GM18505 (cell line): ENCODE data around the gene ATP8A2.

Experiments used
- ATAC-seq: cut with Tn5 transposase; IDR thresholded peaks from one replicate; pipeline ENCODE4 v1.9.1; 2021; ENCODE audit not compliant: unreplicated experiment
- POLR2A ChIP-seq: IDR thresholded peaks from 4 replicates; pipeline ENCODE4 v1.6.1; 2011; ENCODE audit warnings: borderline replicate concordance; ENCODE audit not compliant: insufficient read depth, insufficient read length; ENCODE audit errors: extremely low read depth

ATP8A2 gene

DNA sequence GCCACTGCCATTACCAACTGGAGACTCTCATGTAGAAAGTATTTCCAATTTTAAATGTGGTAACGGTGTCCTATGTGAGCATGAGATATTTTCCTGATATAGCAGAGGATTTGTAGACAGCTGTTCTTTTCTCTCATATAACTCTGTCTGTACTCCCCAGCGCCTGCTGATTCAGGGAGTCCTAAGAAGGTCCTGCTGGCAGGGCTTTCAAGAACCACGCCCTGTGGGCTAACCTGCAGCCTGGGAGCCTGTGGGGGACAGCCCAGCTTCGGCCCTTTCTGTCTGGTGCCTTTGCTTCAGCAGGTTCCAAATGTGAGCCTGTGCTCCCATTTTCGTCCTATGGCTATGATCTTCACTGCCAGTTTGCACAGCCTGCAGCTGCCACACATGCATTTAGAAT, 316.8 kb downstream of the ATP8A2 start:
- no peak for TF ChIP-seq POLR2A
- no peak for ATAC-seq

- no peak for TF ChIP-seq POLR2A
- no peak for ATAC-seq
Observed at GRCh38 chr13:25689539-25689938, 317.8 kb downstream of the ATP8A2 start.

GRCh38 chr13:25690582-25690981, 318.8 kb downstream of the ATP8A2 start:
- TF ChIP-seq POLR2A = no peak
- no peak for ATAC-seq

DNA sequence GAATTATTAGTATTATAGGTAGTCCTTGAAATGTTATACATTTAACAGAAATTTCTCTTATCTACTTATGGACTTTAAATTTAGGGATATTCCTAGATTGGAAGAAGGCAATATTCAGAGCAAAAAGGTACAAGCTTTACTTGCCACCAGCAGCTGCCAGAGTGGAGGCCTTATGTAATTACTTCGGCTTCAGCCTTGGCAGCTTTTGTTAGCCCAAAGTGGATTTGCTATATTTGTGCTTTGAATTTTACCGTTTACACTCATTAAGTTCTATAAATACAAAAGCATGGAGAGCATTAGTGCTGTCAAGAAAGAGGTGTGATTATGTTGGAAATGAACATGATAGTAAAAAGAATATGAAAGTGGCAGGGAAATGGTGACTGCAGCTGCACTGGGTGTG, 319.9 kb downstream of the ATP8A2 start:
- TF ChIP-seq POLR2A = no peak
- ATAC-seq = no peak

DNA sequence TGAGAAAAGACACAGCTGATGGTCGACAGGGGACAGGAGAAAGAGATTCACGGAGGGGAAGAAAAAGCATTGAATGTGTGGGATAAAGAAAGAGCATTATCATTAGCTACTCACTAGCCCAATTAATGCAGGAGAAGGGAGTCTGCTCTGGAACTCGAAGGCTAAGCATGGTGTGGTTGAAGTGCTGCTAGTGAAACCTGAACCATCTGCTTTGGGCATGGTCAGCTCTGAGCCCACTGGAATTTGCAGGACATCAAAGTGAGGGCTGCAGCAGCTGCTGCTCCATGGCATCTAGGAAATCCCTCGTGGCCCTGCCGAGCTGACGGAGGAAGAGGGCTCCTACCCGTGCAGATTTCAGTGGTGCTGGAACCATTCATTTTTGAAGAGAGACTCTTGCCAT, 320.3 kb downstream of the ATP8A2 start:
- TF ChIP-seq POLR2A = no peak
- no peak for ATAC-seq

- no peak for ATAC-seq
- no peak for TF ChIP-seq POLR2A
Observed at GRCh38 chr13:25699056-25699455, 327.3 kb downstream of the ATP8A2 start.

DNA sequence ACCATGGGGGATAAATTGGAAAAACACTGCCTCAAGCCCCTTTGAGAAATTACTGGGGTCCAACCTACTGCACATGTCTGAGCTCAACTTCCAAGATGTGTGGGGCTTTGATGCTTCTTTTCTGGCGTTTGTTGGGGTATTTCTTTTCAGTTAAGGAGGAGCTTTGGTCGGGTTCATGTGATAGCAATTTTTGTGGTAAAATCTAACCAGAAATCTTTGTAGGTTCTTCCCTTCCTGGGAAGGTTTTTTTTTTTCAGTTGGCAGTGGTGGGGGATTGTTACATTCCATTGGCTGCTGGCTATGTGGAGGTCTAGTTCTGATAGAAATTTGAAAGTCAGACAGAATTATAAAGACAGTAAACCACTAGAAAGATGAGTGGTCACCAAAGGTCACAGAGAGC, 327.8 kb downstream of the ATP8A2 start:
- TF ChIP-seq POLR2A = no peak
- ATAC-seq = no peak

GRCh38 chr13:25701304-25701703, 329.5 kb downstream of the ATP8A2 start:
- no peak for TF ChIP-seq POLR2A
- no peak for ATAC-seq

GRCh38 chr13:25702386-25702785, 330.6 kb downstream of the ATP8A2 start:
- no peak for TF ChIP-seq POLR2A
- no peak for ATAC-seq

- no peak for ATAC-seq
- no peak for TF ChIP-seq POLR2A
Observed at GRCh38 chr13:25707726-25708125, 336.0 kb downstream of the ATP8A2 start.

GRCh38 chr13:25708268-25708667, 336.5 kb downstream of the ATP8A2 start:
- no peak for ATAC-seq
- no peak for TF ChIP-seq POLR2A

- ATAC-seq = no peak
- no peak for TF ChIP-seq POLR2A
Observed at GRCh38 chr13:25709088-25709487, 337.3 kb downstream of the ATP8A2 start.

- no peak for TF ChIP-seq POLR2A
- no peak for ATAC-seq
Observed at GRCh38 chr13:25715760-25716159, 344.0 kb downstream of the ATP8A2 start.

GRCh38 chr13:25717666-25718197, 346.0 kb downstream of the ATP8A2 start:
- ATAC-seq = no peak
- TF ChIP-seq POLR2A = no peak

DNA sequence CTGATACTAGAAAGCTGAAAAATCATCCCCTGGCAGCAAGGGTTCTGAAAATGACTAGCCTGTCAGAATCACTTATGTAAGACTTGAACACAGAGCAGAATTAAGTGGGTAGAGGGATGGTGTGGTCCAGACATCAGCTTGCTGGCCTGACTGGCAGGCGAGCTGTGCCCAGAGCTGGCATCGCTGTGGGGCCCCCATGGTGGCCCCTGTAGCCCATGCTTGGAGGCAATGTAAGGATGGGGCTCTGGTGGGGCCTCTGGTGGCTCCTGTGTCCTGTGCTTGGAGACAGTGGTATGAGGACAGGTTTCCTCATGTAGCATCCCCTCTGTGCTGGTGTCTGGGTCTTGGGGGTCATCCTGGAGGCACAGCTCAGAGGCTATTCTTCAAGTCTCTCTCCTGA, 347.9 kb downstream of the ATP8A2 start:
- no peak for TF ChIP-seq POLR2A
- ATAC-seq = no peak
